ENCODE measurements around the gene GTF3C1.

Gene GTF3C1

GRCh38 chr16:27485811-27486210 lies 63.9 kb downstream of the GTF3C1 start:
- DNase-seq, result no peak

- DNase-seq, result no peak
These were observed 64.6 kb downstream of the GTF3C1 start for GRCh38 chr16:27485126-27485525.

GRCh38 chr16:27483624-27484023 lies 66.1 kb downstream of the GTF3C1 start:
- DNase-seq, result no peak

GRCh38 chr16:27483088-27483437 lies 66.7 kb downstream of the GTF3C1 start:
- no peak for DNase-seq

GRCh38 chr16:27482397-27483087 lies 67.2 kb downstream of the GTF3C1 start:
- no peak for DNase-seq

- DNase-seq, result no peak
These were observed 68.3 kb downstream of the GTF3C1 start for GRCh38 chr16:27481282-27481934.

GRCh38 chr16:27480761-27481160 lies 69.0 kb downstream of the GTF3C1 start:
- DNase-seq, result no peak

- no peak for DNase-seq
These were observed 73.5 kb downstream of the GTF3C1 start for GRCh38 chr16:27476240-27476639.

- peak; percentile 86 for DNase-seq
These were observed 74.2 kb downstream of the GTF3C1 start for GRCh38 chr16:27475561-27475960.

- no peak for DNase-seq
These were observed 74.8 kb downstream of the GTF3C1 start for GRCh38 chr16:27474921-27475320.

GRCh38 chr16:27474041-27474440 lies 75.7 kb downstream of the GTF3C1 start:
- no peak for DNase-seq

- DNase-seq, result no peak
These were observed 76.4 kb downstream of the GTF3C1 start for GRCh38 chr16:27473101-27473900.

GRCh38 chr16:27472091-27473020 lies 77.4 kb downstream of the GTF3C1 start:
- DNase-seq, result no peak

GRCh38 chr16:27471661-27472060 lies 78.1 kb downstream of the GTF3C1 start:
- DNase-seq, result no peak

GRCh38 chr16:27470567-27471431 lies 78.9 kb downstream of the GTF3C1 start:
- peak; percentile 47 for DNase-seq

GRCh38 chr16:27468941-27469531 lies 80.7 kb downstream of the GTF3C1 start:
- DNase-seq, result no peak

- DNase-seq, result no peak
These were observed 84.2 kb downstream of the GTF3C1 start for GRCh38 chr16:27465483-27465879.

- DNase-seq, result no peak
These were observed 84.9 kb downstream of the GTF3C1 start for GRCh38 chr16:27464626-27465482.

GRCh38 chr16:27463741-27464591 lies 85.7 kb downstream of the GTF3C1 start:
- DNase-seq, result no peak

All from fibroblast of skin of abdomen (primary cell).